ENCODE measurements around the gene DDA1.
"Not testable (repeated sequence)": the region's sequence is repeated elsewhere in the genome, so short reads cannot be mapped to it uniquely, and the experiment has no call there.

DDA1 gene

DNA sequence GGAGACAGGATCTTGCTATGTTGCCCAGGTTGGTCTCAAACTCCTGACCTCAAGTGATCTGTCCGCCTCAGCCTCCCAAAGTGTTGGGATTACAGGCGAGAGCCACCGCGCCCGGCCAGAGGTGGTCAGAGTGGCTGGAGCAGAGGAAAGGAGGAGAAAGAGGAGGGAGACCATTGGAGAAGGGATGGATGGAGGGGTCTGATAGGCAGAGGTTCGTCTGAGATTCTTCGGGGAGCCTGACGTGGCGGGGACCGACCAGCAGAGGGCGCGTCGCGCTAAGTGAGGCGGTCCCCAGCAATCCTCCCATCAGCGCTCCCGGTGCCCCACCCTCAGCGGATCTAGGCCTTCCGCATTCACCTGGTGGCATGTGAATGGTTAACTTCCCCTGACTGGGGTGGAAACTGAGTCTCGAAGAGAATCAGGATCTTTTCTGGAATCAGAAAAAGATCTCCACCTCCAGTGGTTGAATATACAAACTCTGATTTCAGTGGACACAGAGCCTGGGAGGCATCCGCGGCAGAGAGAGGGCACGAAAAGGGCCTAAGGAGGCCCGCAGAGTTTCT is 36.8 kb downstream of the DDA1 start:
- DNase-seq (ENCODE audit: low read depth in 2 of 2) = peak in 1 of 2 donors; percentile 59

DNA sequence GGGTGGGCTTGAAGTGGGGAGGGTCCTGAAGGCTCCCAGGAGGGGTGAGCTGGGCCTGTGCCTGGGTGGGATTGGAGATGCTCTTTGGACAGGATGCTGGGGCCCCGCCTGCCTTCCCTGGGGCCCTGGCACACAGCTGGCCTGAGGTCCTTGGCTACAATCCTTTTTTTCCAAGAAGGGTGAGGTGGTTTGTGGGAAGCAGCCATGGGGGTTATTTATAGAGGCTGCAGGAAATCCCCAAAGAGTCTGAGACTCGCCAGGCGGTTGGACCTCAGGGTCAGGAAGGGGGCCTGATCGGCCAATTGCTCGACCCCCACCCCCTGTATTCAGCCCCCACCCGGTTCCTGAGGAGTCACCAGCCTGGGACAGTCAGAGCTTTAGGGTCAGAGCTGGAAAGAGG is 38.0 kb downstream of the DDA1 start:
- no peak for DNase-seq (ENCODE audit: low read depth in 2 of 2)

DNA sequence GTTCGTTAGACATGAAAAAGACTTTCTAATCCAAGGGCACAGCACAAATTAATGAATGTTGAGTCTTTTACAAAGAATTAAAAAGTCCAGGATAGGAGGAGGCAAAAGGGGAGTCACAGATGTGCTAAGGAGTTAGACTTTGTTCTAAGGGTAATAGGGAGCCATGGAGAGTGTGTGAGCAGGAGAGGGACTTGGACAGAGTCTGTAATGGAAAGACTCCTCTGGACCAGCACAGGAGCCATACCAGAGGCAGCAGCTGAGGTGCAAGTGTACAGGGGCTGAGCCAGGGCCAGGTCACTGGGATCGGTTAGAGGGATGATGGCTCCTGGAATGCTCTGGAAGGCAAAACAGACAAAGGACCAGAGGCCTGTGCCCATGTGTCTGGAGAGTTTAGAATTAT is 38.5 kb downstream of the DDA1 start:
- DNase-seq (ENCODE audit: low read depth in 2 of 2) = no peak

DNA sequence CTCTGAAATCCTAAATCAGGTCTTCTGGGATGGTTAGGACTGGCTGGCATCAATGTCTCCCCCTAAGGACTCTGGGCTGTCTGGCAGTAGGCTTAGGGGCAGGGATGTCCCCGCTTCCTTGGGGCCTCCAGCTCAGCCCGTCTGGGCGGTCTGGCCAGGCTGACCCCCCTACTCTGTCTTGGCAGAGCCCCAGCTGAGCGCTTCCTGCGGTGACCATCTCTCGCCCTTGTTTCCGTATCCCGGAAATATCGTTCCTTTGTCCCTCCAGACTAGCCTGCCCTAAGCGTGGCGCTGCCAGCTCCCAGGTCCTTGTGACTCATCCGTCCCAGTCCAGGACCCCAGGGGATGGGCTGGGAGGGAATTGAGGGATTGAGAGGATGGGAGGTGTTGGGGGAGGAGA is 39.3 kb downstream of the DDA1 start:
- no peak for DNase-seq (ENCODE audit: low read depth in 2 of 2)

DNA sequence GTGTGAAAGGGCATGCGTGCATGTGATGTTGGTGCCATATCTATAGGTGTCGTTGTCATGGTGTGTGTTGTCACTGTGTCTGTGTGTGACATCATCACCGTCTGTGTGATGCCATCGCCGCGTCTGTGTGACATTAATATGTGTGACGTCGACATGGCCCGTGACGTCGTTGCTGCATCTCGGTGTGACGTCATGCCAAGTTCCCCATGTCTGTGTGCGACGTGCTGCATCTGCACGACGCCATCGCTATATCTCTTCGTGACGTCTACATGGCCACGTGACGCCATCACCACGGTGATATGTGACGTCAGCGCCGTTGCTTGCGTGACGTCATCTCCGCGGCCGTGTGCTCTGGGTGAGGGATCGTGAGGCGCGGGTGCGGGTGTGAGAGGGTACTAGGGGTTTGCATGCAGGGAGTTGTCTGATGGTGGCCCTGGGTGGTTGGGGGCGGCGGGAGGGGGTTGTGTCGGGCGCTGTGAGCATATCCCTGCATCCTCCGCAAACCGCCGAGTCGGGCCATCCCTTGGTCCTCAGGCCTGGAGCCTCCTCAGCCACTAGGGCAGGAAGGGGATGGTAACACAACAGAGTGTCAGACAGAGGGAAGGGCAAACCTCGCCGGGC is 42.6 kb downstream of the DDA1 start:
- no peak for DNase-seq (ENCODE audit: low read depth in 2 of 2)

DNA sequence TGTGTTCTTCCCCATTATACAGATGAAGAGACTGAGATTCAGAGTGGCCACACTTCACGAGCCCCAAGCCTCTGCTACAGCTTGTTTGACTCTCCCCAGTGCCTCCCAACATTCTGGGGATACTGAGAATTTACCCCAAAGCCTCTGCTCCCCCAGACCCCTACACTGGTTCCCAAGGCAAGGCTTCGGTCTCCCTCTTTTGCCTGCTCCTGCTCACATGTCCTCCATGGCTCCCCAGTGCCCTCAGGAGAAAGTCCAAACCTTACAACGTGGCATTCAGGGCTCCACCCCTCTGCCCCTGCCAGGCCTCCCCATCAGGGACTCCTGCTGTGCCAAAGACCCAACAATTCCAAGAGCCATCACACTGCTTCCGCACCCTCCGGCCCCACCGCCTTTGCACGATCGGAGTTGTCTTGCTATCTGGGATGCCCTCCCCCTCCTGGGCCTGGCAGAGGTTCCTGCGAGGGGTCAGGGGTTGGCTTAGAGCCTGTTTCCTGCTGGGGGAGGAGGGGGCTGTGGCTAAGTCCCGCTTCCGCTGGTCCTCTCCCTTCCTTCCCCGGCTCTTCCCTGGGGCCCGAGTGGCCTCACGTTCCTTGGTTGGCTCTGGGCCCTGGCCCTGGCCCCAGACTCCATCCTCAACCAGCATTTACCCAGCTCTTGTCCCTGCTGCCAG is 43.4 kb downstream of the DDA1 start:
- no peak for DNase-seq (ENCODE audit: low read depth in 2 of 2)

DNA sequence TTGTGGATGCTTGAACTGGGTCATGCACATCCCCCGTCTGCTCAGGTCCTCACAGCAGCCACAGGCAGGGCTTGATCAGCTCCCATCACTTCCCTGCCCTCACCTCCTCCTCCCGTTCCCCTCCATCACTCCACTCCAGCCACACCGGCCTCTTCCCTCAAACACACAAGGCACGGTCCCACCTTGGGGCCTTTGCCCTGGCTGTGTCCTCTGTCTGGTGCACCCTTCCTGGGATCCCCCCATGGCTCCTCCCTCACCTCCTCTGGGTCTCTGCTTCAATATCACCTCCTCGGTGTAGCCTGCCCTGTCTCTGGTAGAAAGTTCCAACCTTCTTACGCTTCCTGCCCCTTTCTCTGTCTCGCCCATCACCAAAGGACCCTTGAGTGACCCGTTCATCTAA is 44.0 kb downstream of the DDA1 start:
- DNase-seq (ENCODE audit: low read depth in 2 of 2) = no peak

DNA sequence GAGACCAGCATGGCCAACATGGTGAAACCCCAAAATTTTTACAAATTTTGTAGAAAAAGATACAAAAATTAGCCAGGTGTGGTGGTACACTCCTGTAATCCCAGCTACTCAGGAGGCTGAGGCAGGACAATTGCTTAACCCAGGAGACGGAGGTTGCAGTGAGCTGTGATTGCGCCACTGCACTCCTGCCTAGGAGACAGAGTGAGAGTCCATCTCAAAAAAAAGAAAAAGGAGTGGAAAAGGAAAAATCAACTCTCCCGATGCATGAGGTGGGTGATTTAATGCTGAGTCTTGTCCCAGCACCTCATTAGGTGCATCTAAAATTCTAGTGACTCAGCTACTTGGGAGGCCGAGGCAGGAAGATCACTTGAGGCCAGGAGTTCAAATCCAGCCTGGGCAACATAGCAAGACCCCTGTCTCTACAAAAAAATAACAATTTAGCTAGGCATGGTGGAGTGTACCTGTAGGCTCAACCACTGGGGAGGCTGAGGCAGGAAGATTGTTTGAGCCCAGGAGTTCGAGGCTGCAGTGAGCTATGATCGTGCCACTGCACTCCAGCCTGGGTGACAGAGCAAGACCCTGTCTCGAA is 47.8 kb downstream of the DDA1 start:
- DNase-seq (ENCODE audit: low read depth in 2 of 2) = no peak

DNA sequence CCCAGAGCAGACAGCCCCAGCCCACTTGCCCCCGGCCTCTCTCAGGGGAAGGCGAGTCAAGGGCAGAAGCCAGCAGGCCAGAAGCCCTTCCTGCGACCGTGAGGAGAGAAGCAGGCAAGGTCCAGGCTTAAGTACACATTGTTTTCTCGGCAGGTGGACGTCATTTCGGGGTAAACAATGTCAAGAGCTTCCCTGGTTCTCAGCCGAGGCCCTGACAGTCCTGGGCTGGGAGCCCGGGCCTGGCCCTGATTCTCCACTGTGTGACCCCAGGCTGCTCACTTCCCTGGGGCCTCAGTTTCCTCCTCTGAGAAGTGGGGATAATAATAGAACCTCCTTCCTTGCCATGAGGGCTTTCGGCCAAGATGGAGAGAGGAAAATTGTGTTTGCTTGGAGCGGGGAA is 48.4 kb downstream of the DDA1 start:
- no peak for DNase-seq (ENCODE audit: low read depth in 2 of 2)

DNA sequence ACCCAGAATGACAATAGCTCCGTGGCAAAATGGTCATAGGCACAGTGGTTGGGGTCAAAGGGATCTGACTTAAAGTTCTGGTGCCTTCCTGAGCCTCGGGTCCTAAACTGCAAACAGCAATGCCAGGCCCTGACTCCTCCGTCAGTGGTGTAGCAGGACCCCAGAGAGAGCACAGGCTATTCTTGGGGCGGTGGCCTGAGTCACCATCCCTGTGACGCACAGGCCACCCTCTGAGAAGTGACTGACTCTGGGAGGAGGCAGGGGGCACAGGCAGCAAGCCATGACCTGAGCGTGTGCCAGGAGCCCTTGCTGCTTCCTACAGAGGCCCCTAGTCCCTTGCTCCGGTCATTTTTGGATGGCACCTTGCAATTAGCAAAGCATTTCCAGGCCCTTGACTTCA is 49.0 kb downstream of the DDA1 start:
- no peak for DNase-seq (ENCODE audit: low read depth in 2 of 2)

DNA sequence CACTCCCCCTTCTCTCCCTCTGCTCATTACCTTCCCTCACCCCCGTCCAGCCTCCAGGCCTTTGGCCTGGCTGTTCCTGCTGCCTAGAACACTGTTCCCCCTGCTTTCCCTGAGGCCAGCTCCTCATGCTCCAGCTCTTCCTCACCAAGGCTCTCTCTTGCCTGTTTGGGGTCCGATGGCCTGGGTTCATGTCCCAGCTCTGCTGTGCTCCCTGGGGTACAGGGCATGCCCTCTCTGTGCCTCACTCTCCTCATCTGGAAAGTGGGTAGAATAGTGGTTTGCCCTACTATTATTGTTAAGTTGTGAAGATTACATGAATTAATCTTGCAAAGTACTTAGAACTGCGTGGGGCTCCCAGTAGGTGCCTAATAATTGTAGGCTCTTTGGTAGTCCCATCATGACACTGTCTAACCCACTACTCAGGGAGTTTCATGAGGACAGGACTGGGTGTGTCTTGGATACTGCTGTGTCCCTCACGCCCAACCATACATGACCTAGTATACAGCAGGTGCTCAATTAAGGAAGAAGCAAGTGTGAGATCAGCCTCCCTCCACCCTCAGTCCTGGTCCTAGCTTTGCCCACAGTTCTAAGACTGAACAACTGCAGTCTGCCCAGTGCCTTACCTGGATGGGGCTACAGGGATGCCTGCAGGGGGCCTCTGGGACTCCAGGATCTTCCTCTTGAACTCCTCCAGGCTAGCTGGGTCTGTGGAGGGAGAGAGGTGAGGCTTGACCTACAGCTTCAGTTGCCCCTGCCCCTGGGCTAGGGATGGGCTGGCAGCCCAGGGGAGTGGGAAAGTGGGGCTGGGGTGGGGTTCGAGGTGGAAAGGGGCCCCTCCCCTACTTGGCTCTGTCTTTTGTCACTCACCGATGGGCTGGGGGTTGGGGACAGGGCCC is 50.8 kb downstream of the DDA1 start:
- no peak for DNase-seq (ENCODE audit: low read depth in 2 of 2)

DNA sequence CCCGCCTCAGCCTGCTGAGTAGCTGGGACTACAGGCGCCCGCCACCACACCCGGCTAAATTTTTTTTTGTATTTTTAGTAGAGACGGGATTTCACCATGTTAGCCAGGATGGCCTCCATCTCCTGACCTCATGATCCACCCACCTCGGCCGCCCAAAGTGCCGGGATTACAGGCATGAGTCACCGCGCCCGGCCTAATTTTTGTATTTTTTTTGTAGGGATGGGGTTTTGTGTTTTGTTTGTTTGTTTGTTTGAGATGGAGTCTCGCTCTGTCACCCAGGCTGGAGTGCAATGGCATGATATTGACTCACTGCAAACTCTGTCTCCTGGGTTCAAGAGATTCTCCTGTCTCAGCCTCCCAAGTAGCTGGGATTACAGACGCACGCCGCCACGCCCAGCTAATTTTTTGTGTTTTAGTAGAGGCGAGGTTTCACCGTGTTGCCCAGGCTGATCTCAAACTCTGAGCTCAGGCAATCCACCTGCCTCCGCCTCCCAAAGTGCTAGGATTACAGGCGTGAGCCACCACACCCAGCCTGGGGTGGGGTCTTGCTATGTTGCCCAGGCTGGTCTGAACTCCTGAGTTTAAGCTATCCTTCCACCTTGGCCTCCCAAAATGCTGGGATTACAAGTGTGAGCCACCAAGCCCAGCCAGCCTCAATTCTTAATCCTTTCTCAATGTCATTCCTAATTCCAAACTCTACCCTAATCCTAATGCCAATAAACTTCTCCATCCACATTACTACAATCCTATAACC is 54.7 kb downstream of the DDA1 start:
- not testable (repeated sequence) for DNase-seq (ENCODE audit: low read depth in 2 of 2)

DNA sequence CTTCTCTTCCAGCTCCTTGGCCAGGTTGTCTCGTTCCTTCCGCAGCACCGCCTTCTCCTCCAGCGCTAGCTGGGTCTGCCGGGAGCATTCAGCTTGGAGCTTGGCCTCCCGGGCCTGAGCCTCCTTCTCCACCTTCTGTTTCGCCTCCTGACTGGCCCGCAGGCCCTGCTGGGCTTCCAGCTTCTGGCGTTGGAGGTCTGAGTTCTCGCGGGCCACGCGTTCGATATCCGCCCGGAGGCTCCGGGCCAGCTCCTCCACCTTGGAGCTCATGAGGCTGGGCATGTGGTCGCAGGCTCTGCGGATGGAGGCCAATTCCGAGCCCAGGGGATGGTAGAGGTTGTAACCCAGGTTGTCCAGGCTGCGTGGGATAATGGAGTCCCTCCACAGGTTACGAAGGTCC is 56.0 kb downstream of the DDA1 start:
- no peak for DNase-seq (ENCODE audit: low read depth in 2 of 2)

DNA sequence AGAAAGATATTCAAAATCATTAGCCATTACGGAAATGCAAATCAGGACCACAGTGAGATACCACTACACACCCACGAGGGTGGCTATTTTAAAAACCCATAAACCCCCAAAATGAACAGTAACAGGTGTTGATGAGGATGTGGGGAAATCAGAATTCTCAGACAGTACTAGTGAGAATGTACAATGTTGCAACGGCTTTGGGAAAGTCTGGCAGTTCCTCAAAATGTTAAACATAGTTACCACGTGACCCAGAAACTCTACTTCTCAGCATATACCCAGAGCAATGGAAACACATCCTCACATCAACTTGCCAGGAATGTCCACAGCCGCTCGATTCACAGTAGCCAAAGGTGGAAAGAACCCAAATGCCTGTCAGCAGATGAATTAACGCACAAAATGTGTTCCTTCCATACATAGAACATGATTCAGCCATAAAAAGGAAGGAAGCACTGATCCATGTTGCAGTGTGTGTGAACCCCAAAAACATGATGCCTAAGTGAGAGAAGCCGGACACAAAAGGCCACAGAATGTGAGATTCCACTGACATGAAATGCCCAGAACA is 60.7 kb downstream of the DDA1 start:
- no peak for DNase-seq (ENCODE audit: low read depth in 2 of 2)
